K562 (cell line): Measurements from ENCODE around the gene ARHGAP35. TPM values are rescaled to one million over a fixed set of nuclear protein-coding genes. Genes with fewer than 3 reads are reported as not detected.

Source experiments
- ATAC-seq: fragments of 200-7000 bp; cut with Tn5 transposase; 3 replicates; pipeline ENCODE4 v1.9.1; 2020; ENCODE audit warnings: moderate library complexity
- BruUV-seq: library from RNA; stranded (reverse); fragments of 400-500 nt; replicated peaks from 2 replicates; lab custom pipeline; 2021; lab: Mats Ljungman, UMichigan
- CTCF ChIA-PET: fragments of 300-600 bp; formaldehyde crosslinking; extraction: SDS; loops from one replicate; lab custom pipeline; 2021; ENCODE audit warnings: low intra/inter-chr PET ratio; lab: Yijun Ruan, JAX
- POLR2A ChIA-PET: fragments of 300-600, 350-650 bp; sonication (Branson Sonifier 250); formaldehyde crosslinking; extraction: SDS; loops from one replicate; lab custom pipeline; 2021; ENCODE audit warnings: antibody characterized with exemption, inconsistent platforms; lab: Yijun Ruan, JAX
- DNase-seq, 4 experiments: peaks; one replicate each; pipeline versions ENCODE4 v3.0.0 to v3.0.0-alpha.2; 2011 to 2018; ENCODE audit warnings: low spot score in 3 of 4, mixed read lengths in 3 of 4; ENCODE audit errors: extremely low read depth in 1 of 4
- FAIRE-seq: peaks from 2 replicates; lab custom pipeline; 2011; peaks lifted over from hg19 to GRCh38; lab: Jason Lieb, UNC
- H2AFZ ChIP-seq: 2 replicates; pipeline ENCODE4 v1.6.0; 2011; ENCODE audit warnings: low read depth, low read length, control low read depth, inconsistent platforms
- H3K27ac ChIP-seq: fragments of 200-600 bp; 3 replicates; pipeline ENCODE4 v1.8.0; 2011; ENCODE audit warnings: low read depth, mild to moderate bottlenecking, control low read depth, inconsistent platforms, low read length, moderate library complexity, mixed read lengths; ENCODE audit errors: extremely low read depth
- H3K27me3 ChIP-seq, 2 experiments: fragments of 300-600 bp in 1 of 2; 2 replicates in 1 of 2; 3 replicates in 1 of 2; pipeline versions ENCODE4 v1.6.0 to v1.8.0; 2011; ENCODE audit warnings: inconsistent platforms in 2 of 2, low read length in 2 of 2, mild to moderate bottlenecking in 1 of 2, mixed read lengths in 1 of 2, moderate library complexity in 1 of 2; ENCODE audit not compliant: control insufficient read depth in 2 of 2, insufficient read depth in 2 of 2
- H3K36me3 ChIP-seq: fragments of 300-600 bp; 3 replicates; pipeline ENCODE4 v1.8.0; 2011; ENCODE audit warnings: mild to moderate bottlenecking, low read length, inconsistent platforms; ENCODE audit not compliant: control insufficient read depth, insufficient read depth
- H3K4me1 ChIP-seq, 2 experiments: fragments of 200-600 bp in 1 of 2; replicated peaks in 1 of 2; 2 replicates in 1 of 2; 3 replicates in 1 of 2; pipeline versions ENCODE4 v1.5.1 to v1.8.0; 2011; ENCODE audit warnings: inconsistent platforms in 2 of 2, low read length in 2 of 2, mild to moderate bottlenecking in 1 of 2, mixed read lengths in 1 of 2, moderate library complexity in 1 of 2; ENCODE audit not compliant: control insufficient read depth in 2 of 2, insufficient read depth in 2 of 2
- H3K4me2 ChIP-seq: 2 replicates; pipeline ENCODE4 v1.6.1; 2011; ENCODE audit warnings: low read length, control low read depth, inconsistent platforms, mixed read lengths; ENCODE audit not compliant: insufficient read depth
- H3K4me3 ChIP-seq: fragments of 200-600 bp; sonication (generic), shearing (Covaris generic); 2 replicates; pipeline ENCODE4 v1.5.1; 2016; ENCODE audit warnings: control low read depth, inconsistent platforms
- H3K79me2 ChIP-seq: fragments of 200-600 bp; 3 replicates; pipeline ENCODE4 v1.8.0; 2011; ENCODE audit warnings: low read length, inconsistent platforms; ENCODE audit not compliant: control insufficient read depth, insufficient read depth
- H3K9ac ChIP-seq, 2 experiments: 2 replicates each; pipeline versions ENCODE4 v1.6.0 to v1.6.1; 2011; ENCODE audit warnings: low read depth in 2 of 2, low read length in 2 of 2, control low read depth in 1 of 2, inconsistent platforms in 1 of 2, mild to moderate bottlenecking in 1 of 2, mixed read lengths in 1 of 2; ENCODE audit not compliant: insufficient read depth in 1 of 2
- H3K9me1 ChIP-seq: one replicate; pipeline ENCODE4 v1.6.0; 2011; ENCODE audit warnings: inconsistent platforms, mild to moderate bottlenecking, low read length, moderate library complexity; ENCODE audit not compliant: control insufficient read depth, insufficient read depth
- H3K9me3 ChIP-seq: replicated peaks from 2 replicates; pipeline ENCODE4 v1.5.1; 2011; ENCODE audit warnings: low read depth, low read length, inconsistent platforms; ENCODE audit not compliant: control insufficient read depth, insufficient read depth
- H4K20me1 ChIP-seq: replicated peaks from 2 replicates; pipeline ENCODE4 v1.6.1; 2011; ENCODE audit warnings: low read length, inconsistent platforms, mixed read lengths; ENCODE audit not compliant: control insufficient read depth, insufficient read depth
- ADNP ChIP-seq: fragments of 200-800 bp; sonication (Bioruptor generic); IDR thresholded peaks from 2 replicates; pipeline ENCODE4 v1.6.1; 2016; ENCODE audit warnings: missing genetic modification characterization, missing compliant biosample characterization
- ASH1L ChIP-seq: fragments of 450-650 bp; IDR thresholded peaks from 2 replicates; pipeline ENCODE4 v1.6.1; 2018; ENCODE audit warnings: borderline replicate concordance, mild to moderate bottlenecking, low read depth; ENCODE audit not compliant: partially characterized antibody
- BCOR ChIP-seq: fragments of 450-650 bp; IDR thresholded peaks from 2 replicates; pipeline ENCODE4 v1.6.1; 2016
- CBX1 ChIP-seq: sonication (generic); IDR thresholded peaks from 2 replicates; pipeline ENCODE4 v1.6.1; 2016; ENCODE audit warnings: antibody characterized with exemption, low read depth, mild to moderate bottlenecking
- KDM1A ChIP-seq, 2 experiments: fragments of 450-650 bp; IDR thresholded peaks; 2 replicates each; pipeline ENCODE4 v1.6.1; 2016; ENCODE audit warnings: mild to moderate bottlenecking in 2 of 2
- PTBP1 ChIP-seq: fragments of 200-400 bp; formaldehyde crosslinking; IDR thresholded peaks from 2 replicates; pipeline ENCODE4 v1.6.1; 2017; ENCODE audit warnings: low read depth, low read length
- RBM14 ChIP-seq: fragments of 200-400 bp; formaldehyde crosslinking; IDR thresholded peaks from 2 replicates; pipeline ENCODE4 v1.6.1; 2018; ENCODE audit warnings: low read depth, mild to moderate bottlenecking, low read length, moderate library complexity, borderline replicate concordance; ENCODE audit not compliant: insufficient read depth
- RBM25 ChIP-seq: fragments of 200-400 bp; formaldehyde crosslinking; IDR thresholded peaks from 2 replicates; pipeline ENCODE4 v1.6.1; 2018; ENCODE audit warnings: low read length, low read depth, moderate library complexity; ENCODE audit not compliant: severe bottlenecking
- ZBED1 ChIP-seq: IDR thresholded peaks from 2 replicates; pipeline ENCODE4 v1.6.1; 2014
- whole genome bisulfite sequencing: fragments of 100-300 bp; shearing (Covaris generic); methylation state at CpG from one replicate; pipeline ENCODE4 v1.1.6; 2016; ENCODE audit warnings: low coverage, mixed read lengths; ENCODE audit not compliant: insufficient coverage; ENCODE audit errors: missing lambda C conversion rate; 5-methylcytosine and 5-hydroxymethylcytosine counted together
- in situ Hi-C: fragments of 300-500 bp; cut with MboI; formaldehyde crosslinking; loops from 4 replicates; pipeline ENCODE4 v1.15.0; 2018; ENCODE audit warnings: inconsistent platforms, mixed read lengths
- intact Hi-C: fragments of 100-400 bp; cut with micrococcal nuclease; formaldehyde crosslinking; loops from 2 replicates; pipeline ENCODE4 v1.14.2; 2022
- polyA plus RNA-seq, 8 experiments: library from polyadenylated mRNA; depleted of rRNA in 4 of 8; stranded (reverse) in 5 of 8; unstranded in 3 of 8; fragments of >200 nt; fragmentation: Nextera tagmentation in 2 of 8; fragmentation: Illumina TruSeq in 1 of 8; extraction: Ambion mirVana in 2 of 8; extraction: Trizol in 1 of 8; gene quantifications; 2 replicates each; pipeline versions ENCODE4 v1.2.1 to v1.2.3, GENCODE V29; 2011 to 2014; ENCODE audit warnings: inconsistent platforms in 1 of 8, missing spikeins in 1 of 8
- total RNA-seq, 7 experiments: library from RNA; depleted of rRNA in 6 of 7; stranded (reverse); fragments of >200 nt in 6 of 7; fragmentation: Illumina TruSeq in 2 of 7; extraction: Trizol in 2 of 7; gene quantifications; 2 replicates each; pipeline versions ENCODE4 v1.2.1 to v1.2.3, GENCODE V29; 2011 to 2021; ENCODE audit warnings: low replicate concordance in 1 of 7
- TF ChIP-seq, protein P1 (sequence below): fragments of 450-650 bp; formaldehyde crosslinking; IDR thresholded peaks from 2 replicates; pipeline ENCODE4 v1.4.0; 2020; ENCODE audit warnings: mild to moderate bottlenecking
- TF ChIP-seq, protein P2 (sequence below): fragments of 250-450 bp; sonication (Bioruptor Pico); IDR thresholded peaks from 2 replicates; pipeline ENCODE4 v1.5.0; 2021; ENCODE audit warnings: mild to moderate bottlenecking, borderline replicate concordance

Gene ARHGAP35
- total and polyA plus RNA-seq, 9 of the 15 experiments (the other 6 are each of a cell fraction or from before 2014, with no cell fraction given), result 0.27 to 26.4 (median 10.2) TPM

DNA sequence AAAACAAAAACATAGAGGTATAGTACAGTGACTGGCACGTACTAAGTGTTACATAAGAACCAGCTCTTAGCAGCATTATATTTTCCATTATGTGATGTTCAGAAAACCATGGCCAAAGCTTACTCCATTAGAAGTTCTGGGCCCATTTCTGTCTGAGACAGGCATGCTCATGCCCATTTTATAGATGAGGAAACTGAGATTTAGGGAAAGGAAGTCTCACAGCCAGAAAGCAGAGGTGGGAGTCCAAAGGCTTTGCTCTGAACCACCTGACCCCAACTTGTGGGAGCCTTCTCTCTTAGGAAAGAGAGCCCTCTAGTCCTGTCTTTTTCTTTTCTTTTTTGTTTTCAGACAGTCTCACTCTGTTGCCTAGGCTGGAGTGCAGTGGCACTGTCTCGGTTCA, 12.4 kb upstream of the ARHGAP35 start:
- DNase-seq, result no peak
- no peak for FAIRE-seq
- Histone ChIP-seq H3K4me2 (no peak overlapping the region), H4K20me1 (peaks cover 9% of the 10 kb centered on the region), H2AFZ (no peak overlapping the region), H3K27me3 (no peaks in the 10 kb centered on the region), H3K27ac (no peak overlapping the region), H3K4me1 (peaks cover 28 to 43% of the 10 kb centered on the region in 2 experiments), H3K9me1 (no peaks in the 10 kb centered on the region), H3K79me2 (peaks cover 45% of the 10 kb centered on the region), H3K9me3 (no peaks in the 10 kb centered on the region), H3K4me3 (no peak overlapping the region), H3K9ac (no peak overlapping the region), H3K36me3 (peaks cover 30% of the 10 kb centered on the region; the same call in 2 of the 3 replicates)
- TF ChIP-seq ADNP (tag) (peak; percentile 77), ASH1L (no peak), CBX1 (peak; percentile 40; the same call in 1 of the 2 replicates), RBM25 (peak; percentile 95), PTBP1 (0 out of 2 replicates have a peak, but pooled peaks have one; percentile 58), KDM1A (IDR thresholded peaks at IDR 0.05) (peak in 1 of 2 experiments; percentile 69; a peak in 2 of 4 replicates), ZBED1 (no peak), BCOR (peak; percentile 89), RBM14 (no peak)
- TF ChIP-seq, protein P1, sequence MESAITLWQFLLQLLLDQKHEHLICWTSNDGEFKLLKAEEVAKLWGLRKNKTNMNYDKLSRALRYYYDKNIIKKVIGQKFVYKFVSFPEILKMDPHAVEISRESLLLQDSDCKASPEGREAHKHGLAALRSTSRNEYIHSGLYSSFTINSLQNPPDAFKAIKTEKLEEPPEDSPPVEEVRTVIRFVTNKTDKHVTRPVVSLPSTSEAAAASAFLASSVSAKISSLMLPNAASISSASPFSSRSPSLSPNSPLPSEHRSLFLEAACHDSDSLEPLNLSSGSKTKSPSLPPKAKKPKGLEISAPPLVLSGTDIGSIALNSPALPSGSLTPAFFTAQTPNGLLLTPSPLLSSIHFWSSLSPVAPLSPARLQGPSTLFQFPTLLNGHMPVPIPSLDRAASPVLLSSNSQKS (CRISPR knock-in tag), result no peak
- TF ChIP-seq, protein P2, sequence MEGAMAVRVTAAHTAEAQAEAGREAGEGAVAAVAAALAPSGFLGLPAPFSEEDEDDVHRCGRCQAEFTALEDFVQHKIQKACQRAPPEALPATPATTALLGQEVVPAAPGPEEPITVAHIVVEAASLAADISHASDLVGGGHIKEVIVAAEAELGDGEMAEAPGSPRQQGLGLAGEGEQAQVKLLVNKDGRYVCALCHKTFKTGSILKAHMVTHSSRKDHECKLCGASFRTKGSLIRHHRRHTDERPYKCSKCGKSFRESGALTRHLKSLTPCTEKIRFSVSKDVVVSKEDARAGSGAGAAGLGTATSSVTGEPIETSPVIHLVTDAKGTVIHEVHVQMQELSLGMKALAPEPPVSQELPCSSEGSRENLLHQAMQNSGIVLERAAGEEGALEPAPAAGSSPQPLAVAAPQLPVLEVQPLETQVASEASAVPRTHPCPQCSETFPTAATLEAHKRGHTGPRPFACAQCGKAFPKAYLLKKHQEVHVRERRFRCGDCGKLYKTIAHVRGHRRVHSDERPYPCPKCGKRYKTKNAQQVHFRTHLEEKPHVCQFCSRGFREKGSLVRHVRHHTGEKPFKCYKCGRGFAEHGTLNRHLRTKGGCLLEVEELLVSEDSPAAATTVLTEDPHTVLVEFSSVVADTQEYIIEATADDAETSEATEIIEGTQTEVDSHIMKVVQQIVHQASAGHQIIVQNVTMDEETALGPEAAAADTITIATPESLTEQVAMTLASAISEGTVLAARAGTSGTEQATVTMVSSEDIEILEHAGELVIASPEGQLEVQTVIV (CRISPR knock-in tag), result no peak
- ATAC-seq, result no peak
- no TSS peak for BruUV-seq
- in situ Hi-C loops (no loop called here), intact Hi-C loops (no loop called here)
- CTCF ChIA-PET, result no interaction called here
- POLR2A ChIA-PET, result no interaction called here
- WGBS, result 94% methylated on average over 2 of the region's 2 CpGs
